ENCODE data around the gene TIMP2.

- TF ChIP-seq CTCF (IDR thresholded peaks at IDR 0.05; ENCODE audit: low read depth, low read length, missing input control), result no peak
- TF ChIP-seq YY1 (IDR thresholded peaks at IDR 0.05), result no peak
- no peak for TF ChIP-seq REST (IDR thresholded peaks at IDR 0.05)
- no peak for TF ChIP-seq MAX (IDR thresholded peaks at IDR 0.05)
- no peak for TF ChIP-seq TAF1 (conservative IDR thresholded peaks at IDR 0.05)
- TF ChIP-seq HNF4A (conservative IDR thresholded peaks at IDR 0.05), result no peak
- no peak for TF ChIP-seq EGR1 (IDR thresholded peaks at IDR 0.05; ENCODE audit: low read depth in 2 of 2)
- no peak for TF ChIP-seq GABPA (IDR thresholded peaks at IDR 0.05 in 1 of 2, conservative IDR thresholded peaks at IDR 0.05 in 1 of 2)
- TF ChIP-seq ATF3 (IDR thresholded peaks at IDR 0.05), result no peak
- no peak for TF ChIP-seq RAD21 (IDR thresholded peaks at IDR 0.05)
- no peak for TF ChIP-seq SP1 (IDR thresholded peaks at IDR 0.05)
- TF ChIP-seq ZBTB33 (IDR thresholded peaks at IDR 0.05), result no peak
- TF ChIP-seq FOXA1 (IDR thresholded peaks at IDR 0.05), result no peak
- no peak for TF ChIP-seq JUND (IDR thresholded peaks at IDR 0.05)
Observed at GRCh38 chr17:78870621-78871020, 54.6 kb downstream of the TIMP2 start.
